Keratinocyte (primary cell): Measurements from ENCODE around the gene PRKCE.

Experiments used
- CTCF ChIP-seq, 3 experiments: IDR thresholded peaks in 1 of 3; conservative IDR thresholded peaks in 1 of 3; optimal IDR thresholded peaks in 1 of 3; 2 replicates in 2 of 3; 3 replicates in 1 of 3; pipeline versions ENCODE3 to v1.5.1; 2011; ENCODE audit warnings: low read length in 3 of 3, mild to moderate bottlenecking in 3 of 3, moderate library complexity in 2 of 3, control low read depth in 1 of 3, inconsistent platforms in 1 of 3; ENCODE audit not compliant: insufficient read depth in 2 of 3; ENCODE audit errors: extremely low read depth in 1 of 3
- EZH2 ChIP-seq: IDR thresholded peaks from one replicate; pipeline ENCODE4 v1.6.1; 2012; ENCODE audit warnings: inconsistent platforms, mild to moderate bottlenecking, low read length, moderate library complexity

- TF ChIP-seq CTCF (optimal IDR thresholded peaks at IDR 0.05 in 1 of 3, IDR thresholded peaks at IDR 0.05 in 1 of 3, conservative IDR thresholded peaks at IDR 0.05 in 1 of 3; ENCODE audit: extremely low read depth in 1 of 3, insufficient read depth in 2 of 3, low read length in 3 of 3), result no peak
- TF ChIP-seq EZH2, result no peak
These were observed 2.8 kb upstream of the PRKCE start for GRCh38 chr2:45648636-45649035.
